HG03095 (cell line): Measurements from ENCODE around the gene ANKRD28.
A peak's percentile ranks its signal among the peaks of the same experiment; 100 is the strongest.

Source experiments
- ATAC-seq: cut with Tn5 transposase; IDR thresholded peaks from one replicate; pipeline ENCODE4 v1.9.1; 2021; ENCODE audit warnings: moderate library complexity; ENCODE audit not compliant: unreplicated experiment

ANKRD28 gene

GRCh38 chr3:15804553-15805095 is 6.8 kb upstream of the ANKRD28 start:
- peak; percentile 50 for ATAC-seq

GRCh38 chr3:15803921-15804320 is 6.1 kb upstream of the ANKRD28 start:
- no peak for ATAC-seq

GRCh38 chr3:15801298-15801697 is 3.5 kb upstream of the ANKRD28 start:
- no peak for ATAC-seq

GRCh38 chr3:15800780-15801179 is 3.0 kb upstream of the ANKRD28 start:
- no peak for ATAC-seq

GRCh38 chr3:15800327-15800726 is 2.5 kb upstream of the ANKRD28 start:
- ATAC-seq = no peak

DNA sequence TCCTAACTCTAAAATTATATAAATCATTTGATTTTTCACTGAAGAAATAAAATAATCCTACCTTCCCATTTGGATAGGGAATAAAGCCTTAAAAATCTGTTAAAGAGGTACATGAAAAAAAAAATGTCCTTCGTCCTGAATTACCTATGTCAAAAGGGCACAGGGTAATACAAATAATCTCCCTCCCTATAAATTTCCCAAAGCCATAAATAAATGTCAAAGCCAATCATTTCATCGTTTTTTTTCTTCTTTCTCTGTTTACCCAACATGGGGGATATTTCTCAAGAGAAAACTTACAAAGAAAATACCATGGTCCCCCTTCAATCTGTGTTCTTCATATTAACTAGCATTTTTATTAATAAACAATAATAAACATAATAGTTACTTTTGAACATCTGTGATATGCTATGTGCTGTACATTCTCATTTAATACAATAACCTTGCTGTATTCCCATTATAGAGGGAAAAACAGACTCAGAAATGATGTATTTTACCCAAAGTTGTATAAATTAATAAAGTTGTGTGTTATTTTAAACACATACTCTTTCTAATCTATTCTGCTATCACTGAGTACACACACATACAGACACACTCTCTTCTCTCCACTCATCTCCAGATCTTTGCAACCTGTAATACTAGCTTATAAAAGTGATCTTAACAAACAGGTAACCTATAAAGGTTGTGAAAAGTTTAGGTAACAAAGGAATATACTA is 910 bp upstream of the ANKRD28 start:
- no peak for ATAC-seq

- ATAC-seq = no peak
These were observed 773 bp downstream of the ANKRD28 start for GRCh38 chr3:15796771-15797641.

DNA sequence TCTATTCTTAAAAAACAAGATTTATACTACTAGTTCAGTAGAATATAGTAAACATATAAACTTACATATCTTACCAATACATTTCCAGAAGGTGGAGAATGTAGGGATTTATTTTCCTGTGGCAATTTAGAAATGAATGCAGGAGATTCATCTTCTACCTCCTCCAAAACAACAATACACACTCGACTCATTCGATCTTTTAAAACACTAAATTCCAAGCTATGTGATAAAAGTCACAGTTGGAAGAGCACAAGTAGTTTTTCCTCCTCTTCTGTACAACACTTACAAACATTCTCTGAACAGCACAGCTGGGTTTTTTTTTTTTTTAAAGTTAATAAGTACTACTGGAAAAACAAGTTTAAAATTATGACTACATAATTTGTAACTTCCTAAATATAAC is 1.4 kb downstream of the ANKRD28 start:
- no peak for ATAC-seq

GRCh38 chr3:15795651-15796308 is 2.0 kb downstream of the ANKRD28 start:
- peak; percentile 40 for ATAC-seq

DNA sequence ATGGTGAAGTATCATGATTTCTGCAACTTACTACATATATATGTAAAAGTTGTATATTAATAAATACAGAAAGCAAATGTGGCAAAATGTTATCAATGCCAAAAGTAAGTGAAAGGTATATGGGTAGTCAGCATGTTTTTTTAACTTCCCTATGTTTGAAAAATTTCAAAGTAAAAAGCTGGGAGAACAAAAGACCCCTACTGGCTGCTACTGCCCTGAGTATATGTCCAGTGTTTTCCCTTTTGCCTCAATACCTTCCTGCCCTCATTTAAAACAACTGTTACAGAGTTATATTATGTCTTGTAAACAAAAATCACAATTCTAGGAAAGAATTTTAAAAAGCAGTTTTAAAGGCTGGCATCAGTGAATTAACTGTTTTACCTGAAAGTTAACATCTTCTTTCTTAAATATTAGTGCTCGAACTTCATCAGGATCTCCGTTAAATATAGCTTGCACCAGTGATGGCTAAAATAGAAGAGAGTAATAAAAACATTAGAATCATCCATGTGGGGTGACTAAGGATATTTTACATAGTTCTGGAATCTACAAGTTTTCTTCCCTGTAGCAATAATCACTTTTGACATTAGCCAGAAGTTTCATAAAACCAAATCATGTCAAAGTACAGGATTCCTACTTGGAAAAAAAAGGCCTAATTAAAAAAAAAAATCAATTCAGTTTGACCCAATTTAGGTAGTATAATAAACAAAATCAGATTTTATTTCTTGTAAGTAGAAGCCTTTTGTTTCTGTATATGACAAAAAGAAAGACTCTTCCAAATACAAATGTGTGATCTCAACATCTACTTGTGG is 2.7 kb downstream of the ANKRD28 start:
- ATAC-seq = no peak

- no peak for ATAC-seq
These were observed 3.4 kb downstream of the ANKRD28 start for GRCh38 chr3:15794303-15794771.

GRCh38 chr3:15791525-15791924 is 6.3 kb downstream of the ANKRD28 start:
- no peak for ATAC-seq

DNA sequence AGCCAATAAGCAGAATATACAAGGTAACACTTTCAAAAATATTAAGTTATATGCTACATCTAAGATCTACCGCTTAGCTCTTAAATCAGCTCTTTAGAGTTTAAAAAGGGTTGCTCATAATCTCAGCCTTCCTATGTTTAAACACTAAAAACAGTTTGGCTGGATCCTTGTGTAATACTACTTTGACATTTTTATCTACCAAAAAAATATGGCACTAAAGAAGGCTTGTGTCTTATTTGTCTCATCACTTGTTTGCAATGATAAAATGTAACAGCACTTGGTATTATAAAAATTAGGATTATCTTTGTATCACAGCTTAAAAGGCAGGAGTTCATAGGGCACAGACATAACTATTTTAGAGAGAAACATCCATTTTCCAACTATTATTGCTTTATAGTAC is 9.8 kb downstream of the ANKRD28 start:
- ATAC-seq = no peak

GRCh38 chr3:15787526-15787925 is 10.3 kb downstream of the ANKRD28 start:
- ATAC-seq = no peak

GRCh38 chr3:15783361-15783969 is 14.3 kb downstream of the ANKRD28 start:
- ATAC-seq = no peak

GRCh38 chr3:15782429-15782828 is 15.3 kb downstream of the ANKRD28 start:
- ATAC-seq = no peak

GRCh38 chr3:15781637-15782402 is 16.0 kb downstream of the ANKRD28 start:
- no peak for ATAC-seq

DNA sequence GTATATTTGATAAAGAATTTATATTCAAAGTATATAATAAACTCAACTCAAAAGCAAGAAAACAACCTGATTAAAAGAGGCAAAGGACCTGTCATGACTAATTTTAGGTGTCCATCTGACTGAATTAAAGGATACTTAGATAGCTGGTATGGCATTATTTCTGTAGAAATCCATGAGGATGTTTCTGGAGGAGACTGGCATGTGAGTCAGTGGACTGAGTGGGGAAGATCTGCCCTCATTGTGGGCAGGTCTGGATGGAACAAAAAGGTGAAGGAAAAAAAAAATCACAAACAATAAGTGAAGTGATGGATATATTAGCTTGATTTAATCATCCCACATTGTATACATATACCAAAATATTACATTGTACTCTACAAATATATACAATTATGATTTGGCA is 16.6 kb downstream of the ANKRD28 start:
- ATAC-seq = no peak

- ATAC-seq = no peak
These were observed 18.7 kb downstream of the ANKRD28 start for GRCh38 chr3:15779111-15779510.
